GM12892 (cell line): Measurements from ENCODE around the gene MARCO.

Source experiments
- POLR2AphosphoS5 ChIP-seq: IDR thresholded peaks from 2 replicates; pipeline ENCODE4 v1.6.1; 2011; ENCODE audit warnings: low read depth, low read length, control low read depth
- TAF1 ChIP-seq: IDR thresholded peaks from 2 replicates; pipeline ENCODE4 v1.6.1; 2011; ENCODE audit warnings: low read depth, mild to moderate bottlenecking, control low read depth, low read length, borderline replicate concordance

DNA sequence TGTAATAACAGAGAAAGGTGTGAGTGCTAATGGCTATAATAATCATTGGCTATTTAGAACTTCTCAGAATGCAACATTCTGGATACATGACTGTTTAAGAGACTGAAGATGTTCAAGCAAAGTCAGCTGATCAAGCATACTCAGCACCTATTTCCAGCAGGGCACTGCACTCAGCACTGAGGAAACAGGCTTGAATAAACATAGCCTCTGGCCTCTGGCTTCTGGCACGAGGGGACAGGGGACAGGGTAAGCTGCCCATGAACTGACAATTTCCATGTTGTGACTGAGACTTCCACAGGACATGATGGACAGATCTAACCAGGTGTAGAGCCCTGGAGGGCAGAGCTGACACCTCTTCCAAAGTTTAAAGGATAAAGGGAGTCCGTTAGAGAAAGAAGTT, 1.3 kb downstream of the MARCO start:
- no peak for TF ChIP-seq TAF1
- TF ChIP-seq POLR2AphosphoS5, result no peak
